Stimulated activated CD8-positive, alpha-beta memory T cell treated with anti-CD3 and anti-CD28 coated beads, Interleukin-15, amount 100 ng/mL, for 4 hours (primary cell): ENCODE data around the gene BAIAP2.
A peak's percentile ranks its signal among the peaks of the same experiment; 100 is the strongest.
"Not testable (repeated sequence)": the region's sequence is repeated elsewhere in the genome, so short reads cannot be mapped to it uniquely, and the experiment has no call there.

ENCODE experiments used
- DNase-seq, 2 donors: peaks; one replicate each; pipeline ENCODE4 v3.0.0-alpha.2; 2020; ENCODE audit warnings: low read depth in 2 of 2

Gene BAIAP2

GRCh38 chr17:81139428-81139827 lies 104.5 kb downstream of the BAIAP2 start:
- DNase-seq, result no peak

- no peak for DNase-seq
Observed at GRCh38 chr17:81140018-81140417, 105.1 kb downstream of the BAIAP2 start.

GRCh38 chr17:81140695-81141094 lies 105.7 kb downstream of the BAIAP2 start:
- DNase-seq, result no peak

- peak in 1 of 2 donors; percentile 17 for DNase-seq
Observed at GRCh38 chr17:81142301-81143199, 107.6 kb downstream of the BAIAP2 start.

- no peak for DNase-seq
Observed at GRCh38 chr17:81143200-81143527, 108.2 kb downstream of the BAIAP2 start.

GRCh38 chr17:81143717-81144422 lies 108.9 kb downstream of the BAIAP2 start:
- no peak for DNase-seq

- DNase-seq, result no peak
Observed at GRCh38 chr17:81144423-81144781, 109.5 kb downstream of the BAIAP2 start.

- DNase-seq, result not testable (repeated sequence)
Observed at GRCh38 chr17:81146208-81146607, 111.3 kb downstream of the BAIAP2 start.

GRCh38 chr17:81147701-81148100 lies 112.8 kb downstream of the BAIAP2 start:
- no peak for DNase-seq

GRCh38 chr17:81148571-81148970 lies 113.6 kb downstream of the BAIAP2 start:
- no peak for DNase-seq

GRCh38 chr17:81148986-81149533 lies 114.1 kb downstream of the BAIAP2 start:
- no peak for DNase-seq

- DNase-seq, result no peak
Observed at GRCh38 chr17:81150377-81151077, 115.6 kb downstream of the BAIAP2 start.

- no peak for DNase-seq
Observed at GRCh38 chr17:81151278-81151677, 116.3 kb downstream of the BAIAP2 start.

- no peak for DNase-seq
Observed at GRCh38 chr17:81152288-81152828, 117.4 kb downstream of the BAIAP2 start.

GRCh38 chr17:81153340-81153803 lies 118.4 kb downstream of the BAIAP2 start:
- no peak for DNase-seq

GRCh38 chr17:81154016-81154415 lies 119.1 kb downstream of the BAIAP2 start:
- not testable (repeated sequence) for DNase-seq

- no peak for DNase-seq
Observed at GRCh38 chr17:81154961-81155360, 120.0 kb downstream of the BAIAP2 start.

GRCh38 chr17:81156866-81157805 lies 122.2 kb downstream of the BAIAP2 start:
- DNase-seq, result no peak

- no peak for DNase-seq
Observed at GRCh38 chr17:81157848-81158687, 123.1 kb downstream of the BAIAP2 start.
